Endothelial cell of umbilical vein (primary cell): ENCODE measurements around the gene INSL4.

ENCODE experiments used
- EZH2 ChIP-seq: IDR thresholded peaks from 2 replicates; pipeline ENCODE4 v1.6.1; 2012; ENCODE audit warnings: borderline replicate concordance, low read depth, mild to moderate bottlenecking, moderate library complexity, low read length, inconsistent platforms; ENCODE audit not compliant: severe bottlenecking
- POLR2A ChIP-seq: IDR thresholded peaks from 2 replicates; pipeline ENCODE4 v1.6.1; 2012; ENCODE audit warnings: low read depth, mild to moderate bottlenecking, control low read depth, low read length
- POLR2AphosphoS5 ChIP-seq: IDR thresholded peaks from 2 replicates; pipeline ENCODE4 v1.6.1; 2012; ENCODE audit warnings: low read depth, mild to moderate bottlenecking, control low read depth, low read length, moderate library complexity; ENCODE audit not compliant: insufficient read depth
- TF ChIP-seq, protein P1 (sequence below), 2 donors: IDR thresholded peaks; 1 replicate in 1 of 2; 2 replicates in 1 of 2; pipeline ENCODE4 v1.5.1; 2011; ENCODE audit warnings: low read length in 2 of 2, mild to moderate bottlenecking in 2 of 2, moderate library complexity in 2 of 2, control low read depth in 1 of 2, inconsistent platforms in 1 of 2, low read depth in 1 of 2; ENCODE audit not compliant: insufficient read depth in 1 of 2; ENCODE audit errors: extremely low read depth in 1 of 2

DNA sequence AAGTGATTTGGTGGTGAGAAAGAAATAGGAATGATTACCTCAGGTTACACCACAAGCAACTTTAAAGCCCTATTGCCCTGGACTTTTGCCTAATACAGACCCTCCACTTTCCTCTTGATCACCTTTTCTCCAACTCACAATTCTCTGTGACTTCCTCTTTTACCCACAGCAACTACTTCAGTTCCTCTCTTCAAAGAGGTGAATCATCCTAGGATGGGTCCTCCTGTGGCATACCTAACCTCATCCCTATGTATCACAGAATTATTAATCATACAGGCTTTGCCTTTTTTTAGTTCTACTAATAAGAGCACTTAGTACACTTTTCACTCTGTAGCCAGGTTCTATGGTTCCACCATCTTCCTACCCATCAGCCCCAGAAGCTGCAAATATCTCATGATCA is 26.1 kb upstream of the INSL4 start:
- TF ChIP-seq POLR2AphosphoS5 (no peak), EZH2 (no peak), POLR2A (no peak)
- TF ChIP-seq, protein P1, sequence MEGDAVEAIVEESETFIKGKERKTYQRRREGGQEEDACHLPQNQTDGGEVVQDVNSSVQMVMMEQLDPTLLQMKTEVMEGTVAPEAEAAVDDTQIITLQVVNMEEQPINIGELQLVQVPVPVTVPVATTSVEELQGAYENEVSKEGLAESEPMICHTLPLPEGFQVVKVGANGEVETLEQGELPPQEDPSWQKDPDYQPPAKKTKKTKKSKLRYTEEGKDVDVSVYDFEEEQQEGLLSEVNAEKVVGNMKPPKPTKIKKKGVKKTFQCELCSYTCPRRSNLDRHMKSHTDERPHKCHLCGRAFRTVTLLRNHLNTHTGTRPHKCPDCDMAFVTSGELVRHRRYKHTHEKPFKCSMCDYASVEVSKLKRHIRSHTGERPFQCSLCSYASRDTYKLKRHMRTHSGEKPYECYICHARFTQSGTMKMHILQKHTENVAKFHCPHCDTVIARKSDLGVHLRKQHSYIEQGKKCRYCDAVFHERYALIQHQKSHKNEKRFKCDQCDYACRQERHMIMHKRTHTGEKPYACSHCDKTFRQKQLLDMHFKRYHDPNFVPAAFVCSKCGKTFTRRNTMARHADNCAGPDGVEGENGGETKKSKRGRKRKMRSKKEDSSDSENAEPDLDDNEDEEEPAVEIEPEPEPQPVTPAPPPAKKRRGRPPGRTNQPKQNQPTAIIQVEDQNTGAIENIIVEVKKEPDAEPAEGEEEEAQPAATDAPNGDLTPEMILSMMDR (IDR thresholded peaks at IDR 0.05; ENCODE audit: extremely low read depth in 1 of 2, insufficient read depth in 1 of 2, low read depth in 1 of 2, low read length in 2 of 2), result no peak
